ENCODE measurements around the gene GOLT1A.

DNA sequence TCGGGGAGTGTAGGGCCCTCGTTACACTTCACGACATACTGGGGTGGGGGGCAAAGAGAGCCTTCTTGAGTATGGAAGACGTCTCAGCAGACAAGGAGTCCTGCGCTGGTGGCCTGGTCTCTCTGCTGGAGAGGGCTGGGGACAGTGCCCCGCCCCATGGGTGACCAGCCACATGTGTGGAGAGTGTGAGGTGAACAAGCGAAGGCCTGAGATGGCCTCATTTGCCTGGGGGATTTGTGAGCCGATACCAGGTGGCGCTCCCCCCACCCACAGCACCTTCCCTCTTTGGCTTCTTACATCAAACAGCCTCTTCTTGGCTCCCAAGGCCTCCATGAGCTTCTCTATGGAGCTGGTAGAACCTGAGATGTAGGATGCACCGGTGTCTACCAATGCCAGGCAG lies 57.9 kb downstream of the GOLT1A start:
- TF ChIP-seq, protein P1, sequence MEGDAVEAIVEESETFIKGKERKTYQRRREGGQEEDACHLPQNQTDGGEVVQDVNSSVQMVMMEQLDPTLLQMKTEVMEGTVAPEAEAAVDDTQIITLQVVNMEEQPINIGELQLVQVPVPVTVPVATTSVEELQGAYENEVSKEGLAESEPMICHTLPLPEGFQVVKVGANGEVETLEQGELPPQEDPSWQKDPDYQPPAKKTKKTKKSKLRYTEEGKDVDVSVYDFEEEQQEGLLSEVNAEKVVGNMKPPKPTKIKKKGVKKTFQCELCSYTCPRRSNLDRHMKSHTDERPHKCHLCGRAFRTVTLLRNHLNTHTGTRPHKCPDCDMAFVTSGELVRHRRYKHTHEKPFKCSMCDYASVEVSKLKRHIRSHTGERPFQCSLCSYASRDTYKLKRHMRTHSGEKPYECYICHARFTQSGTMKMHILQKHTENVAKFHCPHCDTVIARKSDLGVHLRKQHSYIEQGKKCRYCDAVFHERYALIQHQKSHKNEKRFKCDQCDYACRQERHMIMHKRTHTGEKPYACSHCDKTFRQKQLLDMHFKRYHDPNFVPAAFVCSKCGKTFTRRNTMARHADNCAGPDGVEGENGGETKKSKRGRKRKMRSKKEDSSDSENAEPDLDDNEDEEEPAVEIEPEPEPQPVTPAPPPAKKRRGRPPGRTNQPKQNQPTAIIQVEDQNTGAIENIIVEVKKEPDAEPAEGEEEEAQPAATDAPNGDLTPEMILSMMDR (IDR thresholded peaks at IDR 0.05; ENCODE audit: low read depth, low read length, missing input control): no peak
- TF ChIP-seq TAF1 (conservative IDR thresholded peaks at IDR 0.05): no peak
- TF ChIP-seq, protein P2, sequence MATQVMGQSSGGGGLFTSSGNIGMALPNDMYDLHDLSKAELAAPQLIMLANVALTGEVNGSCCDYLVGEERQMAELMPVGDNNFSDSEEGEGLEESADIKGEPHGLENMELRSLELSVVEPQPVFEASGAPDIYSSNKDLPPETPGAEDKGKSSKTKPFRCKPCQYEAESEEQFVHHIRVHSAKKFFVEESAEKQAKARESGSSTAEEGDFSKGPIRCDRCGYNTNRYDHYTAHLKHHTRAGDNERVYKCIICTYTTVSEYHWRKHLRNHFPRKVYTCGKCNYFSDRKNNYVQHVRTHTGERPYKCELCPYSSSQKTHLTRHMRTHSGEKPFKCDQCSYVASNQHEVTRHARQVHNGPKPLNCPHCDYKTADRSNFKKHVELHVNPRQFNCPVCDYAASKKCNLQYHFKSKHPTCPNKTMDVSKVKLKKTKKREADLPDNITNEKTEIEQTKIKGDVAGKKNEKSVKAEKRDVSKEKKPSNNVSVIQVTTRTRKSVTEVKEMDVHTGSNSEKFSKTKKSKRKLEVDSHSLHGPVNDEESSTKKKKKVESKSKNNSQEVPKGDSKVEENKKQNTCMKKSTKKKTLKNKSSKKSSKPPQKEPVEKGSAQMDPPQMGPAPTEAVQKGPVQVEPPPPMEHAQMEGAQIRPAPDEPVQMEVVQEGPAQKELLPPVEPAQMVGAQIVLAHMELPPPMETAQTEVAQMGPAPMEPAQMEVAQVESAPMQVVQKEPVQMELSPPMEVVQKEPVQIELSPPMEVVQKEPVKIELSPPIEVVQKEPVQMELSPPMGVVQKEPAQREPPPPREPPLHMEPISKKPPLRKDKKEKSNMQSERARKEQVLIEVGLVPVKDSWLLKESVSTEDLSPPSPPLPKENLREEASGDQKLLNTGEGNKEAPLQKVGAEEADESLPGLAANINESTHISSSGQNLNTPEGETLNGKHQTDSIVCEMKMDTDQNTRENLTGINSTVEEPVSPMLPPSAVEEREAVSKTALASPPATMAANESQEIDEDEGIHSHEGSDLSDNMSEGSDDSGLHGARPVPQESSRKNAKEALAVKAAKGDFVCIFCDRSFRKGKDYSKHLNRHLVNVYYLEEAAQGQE (IDR thresholded peaks at IDR 0.05): no peak
- TF ChIP-seq, protein P3, sequence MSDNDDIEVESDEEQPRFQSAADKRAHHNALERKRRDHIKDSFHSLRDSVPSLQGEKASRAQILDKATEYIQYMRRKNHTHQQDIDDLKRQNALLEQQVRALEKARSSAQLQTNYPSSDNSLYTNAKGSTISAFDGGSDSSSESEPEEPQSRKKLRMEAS (IDR thresholded peaks at IDR 0.05): no peak
- TF ChIP-seq YY1 (IDR thresholded peaks at IDR 0.05): no peak
- TF ChIP-seq EGR1 (IDR thresholded peaks at IDR 0.05; ENCODE audit: low read depth in 2 of 2): no peak
- no peak for TF ChIP-seq RAD21 (IDR thresholded peaks at IDR 0.05)
- TF ChIP-seq, protein P4, sequence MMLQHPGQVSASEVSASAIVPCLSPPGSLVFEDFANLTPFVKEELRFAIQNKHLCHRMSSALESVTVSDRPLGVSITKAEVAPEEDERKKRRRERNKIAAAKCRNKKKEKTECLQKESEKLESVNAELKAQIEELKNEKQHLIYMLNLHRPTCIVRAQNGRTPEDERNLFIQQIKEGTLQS (IDR thresholded peaks at IDR 0.05): no peak
- no peak for TF ChIP-seq GABPA (IDR thresholded peaks at IDR 0.05 in 1 of 2, conservative IDR thresholded peaks at IDR 0.05 in 1 of 2)
- no peak for TF ChIP-seq SP1 (IDR thresholded peaks at IDR 0.05)
- TF ChIP-seq, protein P5, sequence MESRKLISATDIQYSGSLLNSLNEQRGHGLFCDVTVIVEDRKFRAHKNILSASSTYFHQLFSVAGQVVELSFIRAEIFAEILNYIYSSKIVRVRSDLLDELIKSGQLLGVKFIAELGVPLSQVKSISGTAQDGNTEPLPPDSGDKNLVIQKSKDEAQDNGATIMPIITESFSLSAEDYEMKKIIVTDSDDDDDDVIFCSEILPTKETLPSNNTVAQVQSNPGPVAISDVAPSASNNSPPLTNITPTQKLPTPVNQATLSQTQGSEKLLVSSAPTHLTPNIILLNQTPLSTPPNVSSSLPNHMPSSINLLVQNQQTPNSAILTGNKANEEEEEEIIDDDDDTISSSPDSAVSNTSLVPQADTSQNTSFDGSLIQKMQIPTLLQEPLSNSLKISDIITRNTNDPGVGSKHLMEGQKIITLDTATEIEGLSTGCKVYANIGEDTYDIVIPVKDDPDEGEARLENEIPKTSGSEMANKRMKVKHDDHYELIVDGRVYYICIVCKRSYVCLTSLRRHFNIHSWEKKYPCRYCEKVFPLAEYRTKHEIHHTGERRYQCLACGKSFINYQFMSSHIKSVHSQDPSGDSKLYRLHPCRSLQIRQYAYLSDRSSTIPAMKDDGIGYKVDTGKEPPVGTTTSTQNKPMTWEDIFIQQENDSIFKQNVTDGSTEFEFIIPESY (IDR thresholded peaks at IDR 0.05): no peak
- TF ChIP-seq RXRA (IDR thresholded peaks at IDR 0.05): no peak
- TF ChIP-seq JUND (IDR thresholded peaks at IDR 0.05): no peak
